Neuron (in vitro differentiated cells): ENCODE results near the gene ENDOU.

Experiments used
- H2AFZ ChIP-seq: one replicate; pipeline ENCODE4 v1.6.1; 2013; ENCODE audit warnings: low read depth, mild to moderate bottlenecking, inconsistent platforms, low read length, moderate library complexity
- H3K27me3 ChIP-seq: one replicate; pipeline ENCODE4 v1.6.1; 2013; ENCODE audit warnings: low read length; ENCODE audit not compliant: insufficient read depth
- H3K36me3 ChIP-seq: one replicate; pipeline ENCODE4 v1.6.1; 2013; ENCODE audit warnings: low read length; ENCODE audit not compliant: insufficient read depth
- H3K4me1 ChIP-seq: one replicate; pipeline ENCODE4 v1.6.1; 2013; ENCODE audit warnings: low read length; ENCODE audit not compliant: insufficient read depth
- H3K4me3 ChIP-seq: 2 replicates; pipeline ENCODE4 v1.5.1; 2013; ENCODE audit warnings: mild to moderate bottlenecking, low read length, moderate library complexity
- H3K9me3 ChIP-seq: one replicate; pipeline ENCODE4 v1.6.1; 2013; ENCODE audit warnings: low read length

ENDOU gene

GRCh38 chr12:47766502-47767215 is 41.4 kb upstream of the ENDOU start:
- H3K4me1 ChIP-seq, result peaks cover 19% of the 10 kb centered on the region

GRCh38 chr12:47763481-47764346 is 38.4 kb upstream of the ENDOU start:
- Histone ChIP-seq H3K4me1 (peaks cover 5% of the 10 kb centered on the region), H3K36me3 (no peaks in the 10 kb centered on the region), H3K9me3 (no peaks in the 10 kb centered on the region), H3K27me3 (peaks cover 3% of the 10 kb centered on the region), H2AFZ (no peak overlapping the region), H3K4me3 (no peak overlapping the region)

More at GRCh38 chr12:47766502-47767215, 41.4 kb upstream of the ENDOU start:
- Histone ChIP-seq H3K9me3 (no peaks in the 10 kb centered on the region), H2AFZ (no peak overlapping the region), H3K36me3 (no peaks in the 10 kb centered on the region), H3K27me3 (no peaks in the 10 kb centered on the region), H3K4me3 (no peak overlapping the region)

- Histone ChIP-seq H2AFZ (no peak overlapping the region), H3K36me3 (no peaks in the 10 kb centered on the region), H3K27me3 (peaks cover 3% of the 10 kb centered on the region), H3K9me3 (no peaks in the 10 kb centered on the region), H3K4me3 (no peak overlapping the region), H3K4me1 (no peaks in the 10 kb centered on the region)
Measured at GRCh38 chr12:47762850-47763465, 37.7 kb upstream of the ENDOU start.

- Histone ChIP-seq H3K9me3 (no peaks in the 10 kb centered on the region), H3K4me1 (no peaks in the 10 kb centered on the region), H3K27me3 (peaks cover 5% of the 10 kb centered on the region), H3K4me3 (peak within 1 kb of the TSS; percentile 24), H3K36me3 (no peaks in the 10 kb centered on the region), H2AFZ (peak within 1 kb of the TSS; percentile 82)
Measured at GRCh38 chr12:47758834-47759690, 33.8 kb upstream of the ENDOU start, which contains the start of gene RAPGEF3. Gene RAPGEF3, minus strand, starts transcription at chr12:47758880. Its CDS starts 324 bp downstream, at chr12:47758556.

GRCh38 chr12:47758584-47758833 is 33.2 kb upstream of the ENDOU start:
- no peaks in the 10 kb centered on the region for H3K9me3 ChIP-seq
- no peaks in the 10 kb centered on the region for H3K4me1 ChIP-seq
- peaks cover 5% of the 10 kb centered on the region for H3K27me3 ChIP-seq
- no peaks in the 10 kb centered on the region for H3K36me3 ChIP-seq
- H3K4me3 ChIP-seq, result no peak overlapping the region
- peak overlapping the region; percentile 82 for H2AFZ ChIP-seq

- no peak overlapping the region for H3K4me3 ChIP-seq
- H3K4me1 ChIP-seq, result no peaks in the 10 kb centered on the region
- H3K36me3 ChIP-seq, result no peaks in the 10 kb centered on the region
- peaks cover 5% of the 10 kb centered on the region for H3K27me3 ChIP-seq
- H3K9me3 ChIP-seq, result no peaks in the 10 kb centered on the region
- peak overlapping the region; percentile 82 for H2AFZ ChIP-seq
Measured at GRCh38 chr12:47757840-47758583, 32.7 kb upstream of the ENDOU start.

GRCh38 chr12:47757364-47757839 is 32.1 kb upstream of the ENDOU start:
- Histone ChIP-seq H3K4me1 (no peaks in the 10 kb centered on the region), H3K36me3 (no peaks in the 10 kb centered on the region), H2AFZ (no peak overlapping the region), H3K27me3 (peaks cover 5% of the 10 kb centered on the region), H3K4me3 (no peak overlapping the region), H3K9me3 (no peaks in the 10 kb centered on the region)

GRCh38 chr12:47755655-47756562 is 30.6 kb upstream of the ENDOU start:
- Histone ChIP-seq H3K9me3 (no peaks in the 10 kb centered on the region), H2AFZ (no peak overlapping the region), H3K27me3 (peaks cover 12% of the 10 kb centered on the region), H3K4me1 (no peaks in the 10 kb centered on the region), H3K4me3 (no peak overlapping the region), H3K36me3 (no peaks in the 10 kb centered on the region)

- no peaks in the 10 kb centered on the region for H3K4me1 ChIP-seq
- no peaks in the 10 kb centered on the region for H3K36me3 ChIP-seq
- H3K27me3 ChIP-seq, result peaks cover 12% of the 10 kb centered on the region
- no peaks in the 10 kb centered on the region for H3K9me3 ChIP-seq
- no peak overlapping the region for H3K4me3 ChIP-seq
- no peak overlapping the region for H2AFZ ChIP-seq
Measured at GRCh38 chr12:47754881-47755280, 29.6 kb upstream of the ENDOU start.

- Histone ChIP-seq H3K36me3 (no peaks in the 10 kb centered on the region), H3K9me3 (no peaks in the 10 kb centered on the region), H3K27me3 (peaks cover 12% of the 10 kb centered on the region), H3K4me1 (no peaks in the 10 kb centered on the region), H3K4me3 (no peak overlapping the region), H2AFZ (no peak overlapping the region)
Measured at GRCh38 chr12:47754126-47754525, 28.8 kb upstream of the ENDOU start.
